GM12872 (cell line): ENCODE results near the gene EXOSC10.

ENCODE experiments used
- TF ChIP-seq, protein P1 (sequence below): IDR thresholded peaks from 3 replicates; pipeline ENCODE4 v1.5.1; 2011; ENCODE audit warnings: low read depth, mild to moderate bottlenecking, low read length, moderate library complexity; ENCODE audit not compliant: insufficient read depth

The EXOSC10 gene

DNA sequence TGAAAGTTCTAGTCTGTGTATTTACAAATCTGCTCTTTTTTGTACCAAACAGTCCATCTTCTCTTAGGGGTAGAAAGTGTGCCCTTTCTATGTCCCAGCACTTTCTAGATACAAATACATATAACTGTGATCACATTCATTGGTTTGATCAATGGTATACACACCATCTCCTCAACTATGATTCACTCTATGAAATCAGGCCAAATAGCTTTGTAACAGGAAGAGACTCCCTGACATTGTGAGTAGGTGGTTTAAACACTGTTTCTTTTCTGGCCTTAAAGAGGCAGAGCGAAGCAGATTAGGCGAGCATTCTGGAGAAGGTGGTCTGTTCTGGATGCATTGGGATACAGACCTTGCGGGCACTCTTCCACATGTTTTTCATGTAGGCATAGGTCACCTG is 39.3 kb upstream of the EXOSC10 start:
- TF ChIP-seq, protein P1, sequence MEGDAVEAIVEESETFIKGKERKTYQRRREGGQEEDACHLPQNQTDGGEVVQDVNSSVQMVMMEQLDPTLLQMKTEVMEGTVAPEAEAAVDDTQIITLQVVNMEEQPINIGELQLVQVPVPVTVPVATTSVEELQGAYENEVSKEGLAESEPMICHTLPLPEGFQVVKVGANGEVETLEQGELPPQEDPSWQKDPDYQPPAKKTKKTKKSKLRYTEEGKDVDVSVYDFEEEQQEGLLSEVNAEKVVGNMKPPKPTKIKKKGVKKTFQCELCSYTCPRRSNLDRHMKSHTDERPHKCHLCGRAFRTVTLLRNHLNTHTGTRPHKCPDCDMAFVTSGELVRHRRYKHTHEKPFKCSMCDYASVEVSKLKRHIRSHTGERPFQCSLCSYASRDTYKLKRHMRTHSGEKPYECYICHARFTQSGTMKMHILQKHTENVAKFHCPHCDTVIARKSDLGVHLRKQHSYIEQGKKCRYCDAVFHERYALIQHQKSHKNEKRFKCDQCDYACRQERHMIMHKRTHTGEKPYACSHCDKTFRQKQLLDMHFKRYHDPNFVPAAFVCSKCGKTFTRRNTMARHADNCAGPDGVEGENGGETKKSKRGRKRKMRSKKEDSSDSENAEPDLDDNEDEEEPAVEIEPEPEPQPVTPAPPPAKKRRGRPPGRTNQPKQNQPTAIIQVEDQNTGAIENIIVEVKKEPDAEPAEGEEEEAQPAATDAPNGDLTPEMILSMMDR, result no peak

DNA sequence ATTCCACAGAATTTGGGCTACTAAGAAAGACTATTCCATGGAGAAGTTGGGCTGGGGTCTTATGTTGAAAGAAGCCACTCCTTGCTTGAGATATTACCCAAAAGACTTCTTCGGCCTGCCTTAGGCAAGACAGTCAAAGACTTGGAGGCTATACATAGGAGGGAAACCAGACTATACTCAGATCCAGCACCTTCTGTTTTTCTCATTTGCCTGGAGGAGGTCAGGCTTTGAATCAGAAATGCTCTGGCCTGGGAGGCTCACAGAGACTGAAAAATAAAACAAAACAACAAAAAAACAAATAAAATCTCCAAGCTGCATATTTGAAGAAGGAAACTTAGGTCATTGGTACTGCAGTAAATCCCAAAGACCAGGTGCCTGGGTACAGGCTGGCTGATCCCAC is 38.4 kb upstream of the EXOSC10 start:
- TF ChIP-seq, protein P1, result no peak

DNA sequence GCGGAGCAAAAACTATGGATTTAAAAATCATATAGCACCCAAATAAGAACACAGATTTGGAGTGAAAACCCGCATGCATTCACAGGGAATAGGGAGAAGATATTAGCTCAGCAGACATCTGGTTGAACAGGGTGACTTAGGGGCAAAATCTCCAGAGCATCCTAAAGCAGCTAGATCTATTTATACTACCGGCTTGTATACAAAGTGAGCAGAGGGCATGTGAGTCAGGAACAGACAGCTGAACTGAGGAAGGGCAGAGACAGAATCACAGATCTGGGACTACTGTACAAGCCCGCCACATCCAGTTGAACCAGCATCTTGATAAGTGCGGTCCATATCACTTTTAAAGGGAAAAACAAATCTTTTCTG is 35.2 kb upstream of the EXOSC10 start:
- TF ChIP-seq, protein P1, result no peak

DNA sequence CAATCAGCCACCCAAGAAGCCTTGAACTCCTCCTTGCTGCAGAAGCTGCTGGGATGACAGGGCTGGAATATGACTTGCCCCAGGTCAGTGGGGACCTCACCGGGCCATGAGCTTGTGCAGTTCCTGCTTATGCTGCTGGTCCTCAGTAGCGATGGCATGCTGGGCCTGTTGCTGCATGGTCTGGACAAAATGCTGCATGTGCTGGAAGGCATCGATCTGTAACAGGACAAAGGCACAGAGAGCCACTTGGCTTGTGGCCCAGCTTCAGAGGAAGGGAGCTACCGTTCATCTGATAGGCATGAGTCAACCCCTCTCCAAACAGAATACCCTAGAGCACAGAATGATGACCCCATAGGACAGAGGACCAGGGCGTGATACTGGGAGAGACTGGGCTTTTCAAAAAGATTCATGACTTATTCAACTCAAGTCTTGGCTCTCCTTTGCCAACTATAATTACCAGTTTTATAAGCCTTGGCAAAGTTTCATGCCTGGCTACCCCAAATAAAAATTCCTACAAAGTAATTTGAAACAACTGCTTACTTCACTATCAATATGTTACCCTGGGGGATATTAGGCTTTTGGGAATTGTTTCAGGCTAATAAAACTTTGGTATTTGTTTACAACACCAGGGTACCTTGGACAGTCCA is 34.7 kb upstream of the EXOSC10 start:
- TF ChIP-seq, protein P1, result no peak

DNA sequence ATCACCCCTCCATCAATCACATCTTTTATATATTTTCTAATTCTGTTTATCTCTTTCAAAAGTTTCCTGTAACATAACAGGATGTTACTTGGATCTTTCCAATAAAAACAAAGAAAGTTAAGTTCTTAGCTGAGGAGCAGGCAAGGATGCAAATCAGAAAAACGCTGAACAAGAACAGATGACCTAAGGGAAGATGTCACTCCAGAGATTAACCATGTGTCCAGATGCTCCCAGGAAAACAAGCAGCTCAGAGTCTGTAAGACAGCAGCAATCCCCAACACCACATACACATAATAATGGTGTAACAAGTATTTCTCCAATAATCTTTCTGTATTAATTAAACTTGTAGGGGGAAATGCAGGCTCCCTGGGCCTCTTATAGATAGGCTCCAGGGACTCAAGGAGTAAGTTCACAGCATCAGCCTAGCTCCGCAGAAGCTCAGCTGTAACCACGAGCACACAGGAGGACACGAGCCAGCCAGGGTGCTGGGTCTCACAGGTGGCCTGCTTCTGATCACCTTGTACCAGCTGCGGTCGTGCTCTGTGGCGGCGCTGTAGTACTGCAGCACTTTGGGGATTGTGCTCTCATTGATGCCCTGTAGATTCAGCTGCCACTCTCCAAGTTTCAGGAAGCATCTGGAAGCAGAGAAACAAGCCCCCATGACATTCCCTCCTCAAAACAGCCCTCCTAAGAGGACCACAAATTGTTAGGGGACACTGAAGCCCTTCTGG is 33.1 kb upstream of the EXOSC10 start:
- TF ChIP-seq, protein P1, result no peak

DNA sequence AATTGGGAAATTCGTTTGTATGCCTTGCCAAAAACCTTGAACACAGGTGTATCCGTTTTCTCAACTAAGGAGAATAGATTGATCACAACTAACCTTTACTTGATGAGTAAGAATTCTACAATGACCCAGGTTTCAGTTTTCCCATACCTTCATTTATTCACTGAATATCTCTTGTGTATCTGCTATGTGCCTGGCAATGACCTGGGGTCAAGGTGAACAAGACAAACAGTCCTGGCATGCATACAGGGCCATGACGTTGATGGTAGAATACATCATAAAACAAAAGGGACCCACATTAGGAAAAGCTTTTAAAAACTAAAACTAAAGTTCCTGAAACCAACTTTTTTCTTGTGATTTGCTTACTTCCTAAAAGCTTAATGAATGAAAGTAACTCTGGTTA is 32.1 kb upstream of the EXOSC10 start:
- TF ChIP-seq, protein P1, result no peak

DNA sequence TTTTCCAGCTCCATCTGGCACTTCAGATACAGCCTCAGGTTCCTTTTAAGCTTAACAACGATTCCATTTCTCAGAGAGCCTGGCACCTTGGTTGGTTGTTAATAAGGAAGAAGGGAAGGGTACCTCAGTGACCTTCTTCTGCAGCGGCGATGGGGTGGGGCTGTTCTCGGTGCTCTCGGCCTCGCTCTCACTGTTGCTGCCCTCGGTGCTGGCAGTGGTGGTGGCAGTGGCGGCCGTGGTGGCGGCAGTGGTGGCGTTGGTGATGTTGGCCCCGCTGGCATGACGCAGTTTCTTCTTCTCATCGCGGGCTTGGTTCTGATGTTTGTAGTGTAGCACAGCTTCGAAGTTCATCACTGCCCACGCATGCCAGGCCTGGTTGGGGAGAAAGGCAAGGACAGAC is 30.7 kb upstream of the EXOSC10 start:
- TF ChIP-seq, protein P1, result no peak
